HEK293 (cell line): ENCODE measurements around the gene IGF1R.

ENCODE experiments used
- CTCF ChIA-PET: fragments of 350-600 bp; formaldehyde crosslinking; extraction: SDS; loops from one replicate; lab custom pipeline; 2021; ENCODE audit warnings: antibody characterized with exemption; lab: Yijun Ruan, JAX
- POLR2A ChIA-PET: fragments of 300-600 bp; formaldehyde crosslinking; extraction: SDS; loops from one replicate; lab custom pipeline; 2020; ENCODE audit warnings: antibody characterized with exemption, inconsistent platforms; lab: Yijun Ruan, JAX
- H3K27ac ChIP-seq: fragments of 200-500 bp; sonication (Bioruptor generic); 2 replicates; pipeline ENCODE4 v1.5.1; 2014; ENCODE audit warnings: low read depth, low read length, control low read depth, inconsistent platforms; ENCODE audit errors: extremely low read depth
- H3K36me3 ChIP-seq, 2 experiments: fragments of 200-500 bp in 1 of 2; sonication (Bioruptor generic) in 1 of 2; 1 replicate in 1 of 2; 2 replicates in 1 of 2; pipeline ENCODE4 v1.5.1; 2014 to 2017; ENCODE audit warnings: inconsistent platforms in 2 of 2, low read length in 2 of 2; ENCODE audit not compliant: control insufficient read depth in 2 of 2, insufficient read depth in 1 of 2
- H3K4me1 ChIP-seq: fragments of 200-500 bp; sonication (Bioruptor generic); 2 replicates; pipeline ENCODE4 v1.5.1; 2014; ENCODE audit warnings: mild to moderate bottlenecking, low read length, inconsistent platforms; ENCODE audit not compliant: control insufficient read depth, insufficient read depth
- H3K4me3 ChIP-seq: 2 replicates; pipeline ENCODE4 v1.5.1; 2011; ENCODE audit warnings: low read depth, mild to moderate bottlenecking, control low read depth, low read length, moderate library complexity
- H3K9me3 ChIP-seq: fragments of 200-500 bp; sonication (Bioruptor generic); 2 replicates; pipeline ENCODE4 v1.5.1; 2014; ENCODE audit warnings: low read depth, low read length, inconsistent platforms; ENCODE audit not compliant: control insufficient read depth, insufficient read depth
- BCL11A ChIP-seq: fragments of 450-650 bp; formaldehyde crosslinking; IDR thresholded peaks from 2 replicates; pipeline ENCODE4 v1.5.1; 2016; ENCODE audit warnings: low read depth, missing biosample characterization, missing genetic modification characterization
- GLI2 ChIP-seq: fragments of 450-650 bp; formaldehyde crosslinking; IDR thresholded peaks from 2 replicates; pipeline ENCODE4; 2017; ENCODE audit warnings: missing biosample characterization, missing genetic modification characterization, low read depth, borderline replicate concordance
- GLIS1 ChIP-seq: fragments of 450-650 bp; formaldehyde crosslinking; IDR thresholded peaks from 2 replicates; pipeline ENCODE4 v1.5.1; 2016; ENCODE audit warnings: missing biosample characterization, missing genetic modification characterization
- HOXC10 ChIP-seq: sonication (generic); formaldehyde crosslinking; IDR thresholded peaks from 2 replicates; pipeline ENCODE4 v1.8.1; 2023; ENCODE audit warnings: mild to moderate bottlenecking, missing genetic modification reagents
- KLF7 ChIP-seq: fragments of 450-650 bp; formaldehyde crosslinking; IDR thresholded peaks from 2 replicates; pipeline ENCODE4 v1.5.1; 2016; ENCODE audit warnings: missing biosample characterization, missing genetic modification characterization, borderline replicate concordance
- PRDM6 ChIP-seq: fragments of 450-650 bp; formaldehyde crosslinking; IDR thresholded peaks from 2 replicates; pipeline ENCODE4 v1.5.1; 2017; ENCODE audit warnings: missing biosample characterization, missing genetic modification characterization
- REST ChIP-seq: fragments of 450-650 bp; formaldehyde crosslinking; IDR thresholded peaks from 2 replicates; pipeline ENCODE4 v1.5.1; 2016; ENCODE audit warnings: missing biosample characterization, missing genetic modification characterization
- SCRT2 ChIP-seq: fragments of 450-650 bp; formaldehyde crosslinking; IDR thresholded peaks from 2 replicates; pipeline ENCODE4 v1.5.1; 2016; ENCODE audit warnings: missing biosample characterization, missing genetic modification characterization
- ZNF121 ChIP-seq: fragments of 450-650 bp; formaldehyde crosslinking; IDR thresholded peaks from 2 replicates; pipeline ENCODE4 v1.5.1; 2016; ENCODE audit warnings: missing biosample characterization, missing genetic modification characterization
- ZNF138 ChIP-seq: fragments of 450-650 bp; formaldehyde crosslinking; IDR thresholded peaks from 2 replicates; pipeline ENCODE4 v1.5.1; 2016; ENCODE audit warnings: missing biosample characterization, missing genetic modification characterization, borderline replicate concordance
- ZNF157 ChIP-seq: fragments of 450-650 bp; formaldehyde crosslinking; IDR thresholded peaks from 2 replicates; pipeline ENCODE4 v1.5.1; 2016; ENCODE audit warnings: missing biosample characterization, missing genetic modification characterization
- ZNF175 ChIP-seq: fragments of 450-650 bp; formaldehyde crosslinking; IDR thresholded peaks from 2 replicates; pipeline ENCODE4 v1.5.1; 2016; ENCODE audit warnings: missing biosample characterization, missing genetic modification characterization
- ZNF202 ChIP-seq: fragments of 450-650 bp; formaldehyde crosslinking; IDR thresholded peaks from 2 replicates; pipeline ENCODE4 v1.5.1; 2016; ENCODE audit warnings: missing biosample characterization, missing genetic modification characterization, borderline replicate concordance
- ZNF354C ChIP-seq: fragments of 450-650 bp; formaldehyde crosslinking; IDR thresholded peaks from 2 replicates; pipeline ENCODE4 v1.5.1; 2016; ENCODE audit warnings: missing biosample characterization, missing genetic modification characterization, low read depth, borderline replicate concordance
- ZNF501 ChIP-seq: fragments of 450-650 bp; formaldehyde crosslinking; IDR thresholded peaks from 2 replicates; pipeline ENCODE4 v1.5.1; 2016; ENCODE audit warnings: missing biosample characterization, missing genetic modification characterization
- ZNF555 ChIP-seq: fragments of 450-650 bp; formaldehyde crosslinking; conservative IDR thresholded peaks from 2 replicates; pipeline ENCODE4 v1.5.1; 2017; ENCODE audit warnings: missing biosample characterization, mild to moderate bottlenecking, missing genetic modification characterization, inconsistent platforms
- ZNF600 ChIP-seq: fragments of 450-650 bp; formaldehyde crosslinking; IDR thresholded peaks from 2 replicates; pipeline ENCODE4 v1.5.1; 2016; ENCODE audit warnings: missing biosample characterization, missing genetic modification characterization
- ZNF747 ChIP-seq: fragments of 450-650 bp; formaldehyde crosslinking; IDR thresholded peaks from 2 replicates; pipeline ENCODE4 v1.5.1; 2016; ENCODE audit warnings: missing biosample characterization, missing genetic modification characterization
- ZNF777 ChIP-seq: fragments of 450-650 bp; formaldehyde crosslinking; IDR thresholded peaks from 2 replicates; pipeline ENCODE4 v1.5.1; 2017; ENCODE audit warnings: missing biosample characterization, missing genetic modification characterization, borderline replicate concordance
- ZNF785 ChIP-seq: fragments of 450-650 bp; formaldehyde crosslinking; IDR thresholded peaks from 2 replicates; pipeline ENCODE4 v1.5.1; 2016; ENCODE audit warnings: missing biosample characterization, missing genetic modification characterization

IGF1R gene

GRCh38 chr15:98727115-98728040, 79.0 kb downstream of the IGF1R start (continued):
- TF ChIP-seq ZNF777 (no peak), ZNF121 (tag by site-specific recombination) (no peak), ZNF202 (tag by site-specific recombination) (no peak), REST (tag by site-specific recombination) (no peak), SCRT2 (no peak; the same call in 1 of the 2 replicates), ZNF157 (no peak), BCL11A (tag by site-specific recombination) (peak; percentile 44; the same call in 1 of the 2 replicates), GLI2 (tag by site-specific recombination) (no peak), ZNF501 (tag by site-specific recombination) (no peak)
- TF ChIP-seq, all 188 proteins: peak for 28

- no peak for TF ChIP-seq ZNF785 (tag by site-specific recombination)
- 0 out of 2 replicates have a peak, but pooled peaks have one; percentile 16 for TF ChIP-seq ZNF600 (tag by site-specific recombination)
- Histone ChIP-seq H3K9me3 (no peaks in the 10 kb centered on the region), H3K36me3 (no peaks in the 10 kb centered on the region), H3K4me3 (no peak overlapping the region), H3K4me1 (peaks cover 20% of the 10 kb centered on the region), H3K27ac (no peak overlapping the region)
- POLR2A ChIA-PET, result interaction anchor here (0.6 to 0.7 kb wide), 4 partner anchors 25 to 207 kb away, joined by 4 to 6 read pairs (median 5); no protein-coding TSS in a partner anchor
- CTCF ChIA-PET, result interaction anchor here (1.2 to 1.6 kb wide), 4 partner anchors 9 to 82 kb away, joined by 4 to 7 read pairs (median 4); no protein-coding TSS in a partner anchor
These were observed 79.9 kb downstream of the IGF1R start for GRCh38 chr15:98728082-98728810.

- POLR2A ChIA-PET, result no interaction called here
- H3K36me3 ChIP-seq, result no peaks in the 10 kb centered on the region
- no peak for TF ChIP-seq ZNF747
- no peak for TF ChIP-seq HOXC10 (CRISPR knock-in tag)
- no peak for TF ChIP-seq ZNF202 (tag by site-specific recombination)
- no peak for TF ChIP-seq ZNF175 (tag by site-specific recombination)
- no peak for TF ChIP-seq GLIS1
- no peak for TF ChIP-seq ZNF138 (tag by site-specific recombination)
- no peak for TF ChIP-seq ZNF354C
- no peak for TF ChIP-seq ZNF555 (tag by site-specific recombination)
- TF ChIP-seq KLF7, result no peak
- no peak for TF ChIP-seq PRDM6
- H3K4me3 ChIP-seq, result no peak overlapping the region
- H3K27ac ChIP-seq, result no peak overlapping the region
- H3K9me3 ChIP-seq, result no peaks in the 10 kb centered on the region
- CTCF ChIA-PET, result interaction anchor here (0.6 to 1.6 kb wide), 3 partner anchors 9 to 307 kb away, joined by 3 to 7 read pairs (median 4); no protein-coding TSS in a partner anchor
- peaks cover 19% of the 10 kb centered on the region for H3K4me1 ChIP-seq
These were observed 80.4 kb downstream of the IGF1R start for GRCh38 chr15:98728811-98729160.
